ENCODE data around the gene EMX1.

EMX1 gene

GRCh38 chr2:72981536-72981935, 64.2 kb downstream of the EMX1 start:
- Histone ChIP-seq H3K27ac (ENCODE audit: extremely low read depth, low read depth, low read length) (no peak overlapping the region), H3K9me3 (ENCODE audit: control insufficient read depth, insufficient read depth, low read depth, low read length) (no peaks in the 10 kb centered on the region), H3K4me3 (ENCODE audit: low read depth, low read length) (no peak overlapping the region), H3K36me3 (ENCODE audit: control insufficient read depth in 2 of 2, insufficient read depth in 1 of 2, low read length in 2 of 2) (peaks cover 0 to 3% of the 10 kb centered on the region in 2 experiments; a peak in 1 of 3 replicates), H3K4me1 (ENCODE audit: control insufficient read depth, insufficient read depth, low read length) (peaks cover 3% of the 10 kb centered on the region; the same call in 1 of the 2 replicates)
- ChIA-PET CTCF (interaction anchor here (1.0 to 1.5 kb wide), 3 partner anchors 12 to 196 kb away, joined by 3 to 15 read pairs (median 3); no protein-coding TSS in a partner anchor), POLR2A (interaction anchor here (0.5 kb wide), 1 partner anchor 223 kb away, joined by 3 read pairs; no protein-coding TSS in a partner anchor)
- TF ChIP-seq ZFHX2 (tag by site-specific recombination; conservative IDR thresholded peaks at IDR 0.05), result peak; percentile 33
- no peak for TF ChIP-seq ZNF239 (tag by site-specific recombination; IDR thresholded peaks at IDR 0.05)

- TF ChIP-seq PRDM10 (tag by site-specific recombination; IDR thresholded peaks at IDR 0.05) (no peak), ZNF776 (tag by site-specific recombination; IDR thresholded peaks at IDR 0.05; ENCODE audit: borderline replicate concordance) (no peak), ZNF398 (tag by site-specific recombination; IDR thresholded peaks at IDR 0.05) (no peak), KLF10 (tag by site-specific recombination; IDR thresholded peaks at IDR 0.05) (no peak), PRDM4 (tag by site-specific recombination; IDR thresholded peaks at IDR 0.05) (no peak), ZNF26 (tag by site-specific recombination; IDR thresholded peaks at IDR 0.05) (no peak), FEZF1 (tag by site-specific recombination; IDR thresholded peaks at IDR 0.05) (no peak), KLF9 (tag by site-specific recombination; IDR thresholded peaks at IDR 0.05; ENCODE audit: low read depth) (no peak), ZNF37A (tag by site-specific recombination; IDR thresholded peaks at IDR 0.05) (no peak), ZNF624 (tag by site-specific recombination; IDR thresholded peaks at IDR 0.05) (no peak), ZNF707 (tag by site-specific recombination; IDR thresholded peaks at IDR 0.05) (no peak)
- H3K36me3 ChIP-seq (ENCODE audit: control insufficient read depth in 2 of 2, insufficient read depth in 1 of 2, low read length in 2 of 2), result peaks cover 0 to 3% of the 10 kb centered on the region in 2 experiments; a peak in 1 of 3 replicates
- H3K27ac ChIP-seq (ENCODE audit: extremely low read depth, low read depth, low read length), result no peak overlapping the region
- H3K9me3 ChIP-seq (ENCODE audit: control insufficient read depth, insufficient read depth, low read depth, low read length), result no peaks in the 10 kb centered on the region
- ChIA-PET CTCF (interaction anchor here (2.6 kb wide), 1 partner anchor 8 kb away, joined by 18 read pairs; no protein-coding TSS in a partner anchor), POLR2A (no interaction called here)
- H3K4me1 ChIP-seq (ENCODE audit: control insufficient read depth, insufficient read depth, low read length), result peaks cover 3% of the 10 kb centered on the region; the same call in 1 of the 2 replicates
- H3K4me3 ChIP-seq (ENCODE audit: low read depth, low read length), result no peak overlapping the region
Measured at GRCh38 chr2:72982219-72982618, 64.9 kb downstream of the EMX1 start.

All from HEK293 (cell line).